Kidney epithelial cell (primary cell): ENCODE data around the gene MINDY2. TPM values are rescaled to one million over a fixed set of nuclear protein-coding genes. Genes with fewer than 3 reads are reported as not detected.
"Not testable (repeated sequence)": the region's sequence is repeated elsewhere in the genome, so short reads cannot be mapped to it uniquely, and the experiment has no call there.

Source experiments
- DNase-seq: peaks from one replicate; pipeline ENCODE4 v3.0.0-alpha.2; 2010; ENCODE audit warnings: low read depth
- H3K27me3 ChIP-seq: 2 replicates; pipeline ENCODE4 v1.6.0; 2011; ENCODE audit warnings: low read length; ENCODE audit not compliant: control insufficient read depth, insufficient read depth
- H3K36me3 ChIP-seq: 2 replicates; pipeline ENCODE4 v1.5.1; 2011; ENCODE audit warnings: low read length; ENCODE audit not compliant: control insufficient read depth, insufficient read depth
- H3K4me3 ChIP-seq: 2 replicates; pipeline ENCODE4 v1.5.1; 2011; ENCODE audit warnings: low read depth, mild to moderate bottlenecking, control low read depth, low read length
- CTCF ChIP-seq: IDR thresholded peaks from 2 replicates; pipeline ENCODE4 v1.5.1; 2011; ENCODE audit warnings: mild to moderate bottlenecking, moderate library complexity, low read length, control low read depth, inconsistent platforms; ENCODE audit not compliant: insufficient read depth, poor library complexity, severe bottlenecking
- total RNA-seq: library from RNA; depleted of rRNA; stranded (reverse); fragments of >200 nt; gene quantifications from 2 replicates; pipeline ENCODE4 v1.2.3, GENCODE V29; 2015

Gene MINDY2
- total RNA-seq, 1 donor from 2014 or later = 25.7 TPM

DNA sequence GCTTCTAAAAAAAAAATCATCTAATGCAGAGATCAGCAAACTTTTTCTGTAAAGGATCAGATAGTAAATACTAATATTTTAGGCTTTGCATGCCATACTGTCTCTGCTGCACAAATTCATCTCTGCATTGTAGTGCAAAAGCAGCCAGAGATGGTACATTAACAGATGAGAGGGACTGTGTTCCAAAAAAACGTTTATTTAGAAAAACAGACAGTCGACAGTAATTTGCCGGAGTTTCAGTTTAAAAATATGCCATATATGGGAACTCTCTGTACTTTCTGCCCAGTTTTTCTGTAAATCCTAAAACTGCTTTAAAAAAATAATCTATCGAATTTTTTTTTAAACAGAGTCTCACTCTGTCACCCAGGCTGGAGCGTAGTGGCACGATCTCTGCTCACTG, 14.3 kb downstream of the MINDY2 start:
- Histone ChIP-seq H3K4me3 (no peak overlapping the region), H3K27me3 (no peaks in the 10 kb centered on the region), H3K36me3 (no peaks in the 10 kb centered on the region)
- TF ChIP-seq CTCF = no peak
- DNase-seq = no peak

GRCh38 chr15:58788056-58788710, 17.1 kb downstream of the MINDY2 start:
- Histone ChIP-seq H3K36me3 (no peaks in the 10 kb centered on the region), H3K4me3 (no peak overlapping the region), H3K27me3 (no peaks in the 10 kb centered on the region)
- TF ChIP-seq CTCF = no peak
- no peak for DNase-seq

DNA sequence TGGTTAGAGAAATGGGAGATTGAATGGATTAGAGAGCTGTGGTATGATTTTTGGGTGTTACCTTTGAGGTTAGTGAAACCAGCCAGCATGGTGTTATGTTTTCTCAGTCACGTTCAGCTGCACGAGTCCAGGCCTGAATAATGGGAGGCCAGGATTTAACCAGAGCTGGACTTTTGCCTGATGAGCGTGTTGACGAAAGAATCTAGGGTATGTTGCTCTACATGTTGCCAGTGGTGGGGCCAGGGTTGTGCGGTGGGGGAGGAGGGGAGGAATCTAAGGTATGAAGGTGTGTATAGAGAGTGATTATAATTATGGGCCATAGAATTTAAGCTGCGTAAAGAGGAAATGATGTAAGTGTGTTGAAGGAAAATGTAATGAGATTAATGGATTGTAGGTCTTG, 22.8 kb downstream of the MINDY2 start:
- Histone ChIP-seq H3K36me3 (peaks cover 2% of the 10 kb centered on the region), H3K4me3 (no peak overlapping the region), H3K27me3 (no peaks in the 10 kb centered on the region)
- TF ChIP-seq CTCF = no peak
- DNase-seq = peak; percentile 47

DNA sequence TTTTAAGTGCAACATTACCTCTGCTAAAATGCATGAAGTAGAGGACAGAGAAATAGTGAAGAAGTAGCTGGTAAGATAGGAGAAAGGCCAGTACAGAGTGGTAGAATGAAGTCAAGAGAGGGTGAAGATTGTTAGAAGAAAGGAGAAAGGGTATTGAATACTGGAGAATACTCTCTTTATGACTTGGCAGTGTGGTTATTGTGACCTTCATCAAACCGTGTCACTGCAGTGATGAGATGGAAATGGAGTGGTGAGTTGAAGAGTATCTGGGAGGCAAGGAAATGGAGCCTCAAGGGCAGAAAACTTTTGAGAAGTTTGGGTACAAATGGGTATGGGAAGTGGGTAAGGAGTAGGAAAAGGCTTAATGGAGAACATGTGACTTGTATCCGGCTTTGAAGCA, 24.7 kb downstream of the MINDY2 start:
- no peaks in the 10 kb centered on the region for H3K27me3 ChIP-seq
- DNase-seq = no peak
- no peak for TF ChIP-seq CTCF

GRCh38 chr15:58797505-58797904, 26.4 kb downstream of the MINDY2 start:
- H3K36me3 ChIP-seq = peaks cover 2% of the 10 kb centered on the region
- TF ChIP-seq CTCF = no peak

More for the DNA sequence above, 24.7 kb downstream of the MINDY2 start:
- H3K4me3 ChIP-seq = no peak overlapping the region
- H3K36me3 ChIP-seq = peaks cover 2% of the 10 kb centered on the region

GRCh38 chr15:58805095-58805494, 34.0 kb downstream of the MINDY2 start:
- no peak for TF ChIP-seq CTCF
- Histone ChIP-seq H3K27me3 (no peaks in the 10 kb centered on the region), H3K4me3 (no peak overlapping the region), H3K36me3 (no peaks in the 10 kb centered on the region)
- DNase-seq = no peak

More at GRCh38 chr15:58797505-58797904, 26.4 kb downstream of the MINDY2 start:
- no peak for DNase-seq
- H3K4me3 ChIP-seq = no peak overlapping the region
- H3K27me3 ChIP-seq = no peaks in the 10 kb centered on the region

DNA sequence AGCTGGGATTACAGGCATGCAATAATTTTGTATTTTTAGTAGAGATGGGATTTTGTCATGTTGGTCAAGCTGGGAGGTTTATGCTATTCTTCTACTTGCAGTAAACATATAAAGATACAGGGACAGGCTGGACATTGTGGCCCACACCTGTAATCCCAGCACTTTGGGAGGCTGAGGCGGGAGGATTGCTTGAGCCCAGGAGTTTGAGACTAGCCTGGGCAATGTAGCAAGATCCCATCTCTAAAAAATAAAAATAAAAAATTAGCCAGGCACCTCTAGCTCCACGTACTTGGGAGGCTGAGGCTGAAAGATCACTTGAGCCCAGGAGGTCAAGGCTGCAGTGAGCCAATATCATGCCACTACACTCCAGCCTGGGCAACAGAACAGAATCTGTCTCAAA, 52.2 kb downstream of the MINDY2 start:
- H3K4me3 ChIP-seq, DNase-seq, H3K36me3 ChIP-seq, H3K27me3 ChIP-seq: not testable (repeated sequence)
